HCT116 (cell line): ENCODE data around the gene MAPK1. TPM values are rescaled to one million over a fixed set of nuclear protein-coding genes. Genes with fewer than 3 reads are reported as not detected.
"Not testable (repeated sequence)": the region's sequence is repeated elsewhere in the genome, so short reads cannot be mapped to it uniquely, and the experiment has no call there.

Source experiments
- ATAC-seq: fragments of 200-7000 bp; cut with Tn5 transposase; 2 replicates; pipeline ENCODE4 v1.9.1; 2020; ENCODE audit warnings: mild to moderate bottlenecking, moderate library complexity
- BruUV-seq: library from RNA; stranded (reverse); fragments of 400-500 nt; replicated peaks from 2 replicates; lab custom pipeline; 2021; lab: Mats Ljungman, UMichigan
- CTCF ChIA-PET: fragments of 300-600 bp; sonication (Branson Sonifier 250); formaldehyde crosslinking; loops from one replicate; lab custom pipeline; 2021; ENCODE audit warnings: antibody characterized with exemption; lab: Charles Lee
- POLR2A ChIA-PET: fragments of 300-600, 350-600 bp; sonication (Branson Sonifier 250); formaldehyde crosslinking; loops from one replicate; lab custom pipeline; 2021; ENCODE audit warnings: antibody characterized with exemption; lab: Charles Lee
- RAD21 ChIA-PET, 2 experiments: fragments of 300-600 bp; sonication (Branson Sonifier 250); formaldehyde crosslinking; loops; one replicate each; lab custom pipeline; 2023; ENCODE audit warnings: low total read pairs in 2 of 2; ENCODE audit not compliant: uncharacterized antibody in 2 of 2, unreplicated experiment in 2 of 2, low non-redundant PET in 1 of 2; lab: Charles Lee
- DNase-seq: peaks from one replicate; pipeline ENCODE4 v3.0.0-alpha.2; 2010; ENCODE audit warnings: low read depth, low spot score
- H2AFZ ChIP-seq: fragments of 200-600 bp; shearing (Covaris generic), sonication (generic); 2 replicates; pipeline ENCODE4 v1.6.1; 2017; ENCODE audit warnings: low read depth, mixed run types, mixed read lengths, antibody characterized with exemption, low read length; ENCODE audit not compliant: poor library complexity, severe bottlenecking
- H3K27ac ChIP-seq: 2 replicates; pipeline ENCODE4 v1.5.1; 2012; ENCODE audit warnings: low read depth, low read length
- H3K27me3 ChIP-seq: fragments of 200-600 bp; sonication (generic); 2 replicates; pipeline ENCODE4 v1.6.1; 2016; ENCODE audit warnings: mixed run types, low read length, mixed read lengths; ENCODE audit not compliant: insufficient read depth
- H3K36me3 ChIP-seq, 2 experiments: fragments of 200-500 bp in 1 of 2; fragments of 200-600 bp in 1 of 2; sonication (Bioruptor generic) in 1 of 2; sonication (generic) in 1 of 2; 2 replicates each; pipeline versions ENCODE4 v1.5.1 to v1.6.1; 2014 to 2016; ENCODE audit warnings: low read length in 2 of 2, inconsistent platforms in 1 of 2, mixed read lengths in 1 of 2, mixed run types in 1 of 2; ENCODE audit not compliant: insufficient read depth in 2 of 2, control insufficient read depth in 1 of 2
- H3K4me1 ChIP-seq, 2 experiments: fragments of 200-600 bp in 1 of 2; sonication (generic) in 1 of 2; 2 replicates each; pipeline versions ENCODE4 v1.5.1 to v1.6.1; 2012 to 2017; ENCODE audit warnings: low read length in 2 of 2, inconsistent platforms in 1 of 2, mild to moderate bottlenecking in 1 of 2, mixed read lengths in 1 of 2, mixed run types in 1 of 2, moderate library complexity in 1 of 2; ENCODE audit not compliant: insufficient read depth in 2 of 2, control insufficient read depth in 1 of 2
- H3K4me2 ChIP-seq: fragments of 200-600 bp; sonication (generic); 2 replicates; pipeline ENCODE4 v1.6.1; 2017; ENCODE audit warnings: mixed run types, low read length, mixed read lengths
- H3K4me3 ChIP-seq, 2 experiments: fragments of 200-600 bp in 1 of 2; sonication (generic) in 1 of 2; replicated peaks in 1 of 2; 2 replicates each; pipeline ENCODE4 v1.5.1; 2011 to 2016; ENCODE audit warnings: low read length in 2 of 2, control low read depth in 1 of 2, low read depth in 1 of 2, mild to moderate bottlenecking in 1 of 2, mixed read lengths in 1 of 2, mixed run types in 1 of 2
- H3K79me2 ChIP-seq: fragments of 200-600 bp; sonication (generic); 2 replicates; pipeline ENCODE4 v1.6.1; 2017; ENCODE audit warnings: mild to moderate bottlenecking, mixed run types, low read length, moderate library complexity, mixed read lengths; ENCODE audit not compliant: insufficient read depth
- H3K9ac ChIP-seq: fragments of 200-600 bp; sonication (generic); 2 replicates; pipeline ENCODE4 v1.6.1; 2016; ENCODE audit warnings: low read length, mixed read lengths
- H3K9me2 ChIP-seq: fragments of 200-600 bp; sonication (generic), shearing (Covaris generic); 2 replicates; pipeline ENCODE4 v1.6.1; 2017; ENCODE audit warnings: mixed run types, mild to moderate bottlenecking, moderate library complexity; ENCODE audit not compliant: insufficient read depth
- H3K9me3 ChIP-seq, 2 experiments: fragments of 200-500 bp in 1 of 2; fragments of 200-600 bp in 1 of 2; sonication (Bioruptor generic) in 1 of 2; sonication (generic) in 1 of 2; 2 replicates each; pipeline ENCODE4 v1.6.1; 2014 to 2017; ENCODE audit warnings: low read length in 2 of 2, mixed read lengths in 2 of 2, inconsistent platforms in 1 of 2, low read depth in 1 of 2, mild to moderate bottlenecking in 1 of 2, mixed run types in 1 of 2, moderate library complexity in 1 of 2; ENCODE audit not compliant: control insufficient read depth in 1 of 2, insufficient read depth in 1 of 2
- H4K20me1 ChIP-seq: fragments of 200-600 bp; sonication (generic), shearing (Covaris generic); 2 replicates; pipeline ENCODE4 v1.6.1; 2017; ENCODE audit warnings: mixed run types, mild to moderate bottlenecking, moderate library complexity; ENCODE audit not compliant: insufficient read depth
- CBX3 ChIP-seq: IDR thresholded peaks from 2 replicates; pipeline ENCODE4 v1.6.1; 2012; ENCODE audit warnings: low read depth
- CTCF ChIP-seq, 3 experiments: fragments of 200-600 bp in 1 of 3; sonication (generic) in 1 of 3; IDR thresholded peaks in 2 of 3; conservative IDR thresholded peaks in 1 of 3; 2 replicates each; pipeline ENCODE4 v1.5.1; 2012 to 2017; ENCODE audit warnings: low read depth in 2 of 3, low read length in 2 of 3, antibody characterized with exemption in 1 of 3, borderline replicate concordance in 1 of 3, control low read depth in 1 of 3, mild to moderate bottlenecking in 1 of 3, mixed read lengths in 1 of 3, mixed run types in 1 of 3, moderate library complexity in 1 of 3; ENCODE audit not compliant: insufficient read depth in 1 of 3
- SIN3A ChIP-seq: IDR thresholded peaks from 2 replicates; pipeline ENCODE4 v1.6.1; 2012; ENCODE audit warnings: low read depth
- intact Hi-C: fragments of 100-400 bp; cut with micrococcal nuclease; formaldehyde crosslinking; loops from 2 replicates; pipeline ENCODE4 v1.10.0; 2022
- total RNA-seq: library from RNA; stranded (reverse); gene quantifications from one replicate; pipeline ENCODE4 v1.2.1, GENCODE V29; 2021; ENCODE audit not compliant: unreplicated experiment

MAPK1 gene
- total RNA-seq, 1 experiment from 2014 or later = 137 TPM

GRCh38 chr22:21796231-21796630 is 71.2 kb downstream of the MAPK1 start:
- ChIA-PET POLR2A (no interaction called here), RAD21 (no interaction called here), CTCF (no interaction called here)
- H3K4me3 ChIP-seq = no peak overlapping the region
- no peaks in the 10 kb centered on the region for H3K9me2 ChIP-seq
- H3K27me3 ChIP-seq = no peaks in the 10 kb centered on the region
- no TSS peak for BruUV-seq
- peaks cover 7 to 16% of the 10 kb centered on the region in 2 experiments for H3K36me3 ChIP-seq
- ATAC-seq (no peak), DNase-seq (no peak)
- H3K4me2 ChIP-seq = no peak overlapping the region
- H3K9me3 ChIP-seq = no peaks in the 10 kb centered on the region
- H3K79me2 ChIP-seq = peaks cover 3% of the 10 kb centered on the region; the same call in 1 of the 2 replicates
- no peak overlapping the region for H3K9ac ChIP-seq
- H3K27ac ChIP-seq = no peak overlapping the region
- intact Hi-C loops = no loop called here
- H4K20me1 ChIP-seq = no peaks in the 10 kb centered on the region
- TF ChIP-seq SIN3A (no peak), CBX3 (no peak), CTCF (IDR thresholded peaks at IDR 0.05 in 2 of 3, conservative IDR thresholded peaks at IDR 0.05 in 1 of 3; ENCODE audit: borderline replicate concordance in 1 of 3, insufficient read depth in 1 of 3, low read depth in 2 of 3, low read length in 2 of 3) (no peak)
- peaks cover 11 to 19% of the 10 kb centered on the region in 2 experiments for H3K4me1 ChIP-seq
- H2AFZ ChIP-seq = no peak overlapping the region

DNA sequence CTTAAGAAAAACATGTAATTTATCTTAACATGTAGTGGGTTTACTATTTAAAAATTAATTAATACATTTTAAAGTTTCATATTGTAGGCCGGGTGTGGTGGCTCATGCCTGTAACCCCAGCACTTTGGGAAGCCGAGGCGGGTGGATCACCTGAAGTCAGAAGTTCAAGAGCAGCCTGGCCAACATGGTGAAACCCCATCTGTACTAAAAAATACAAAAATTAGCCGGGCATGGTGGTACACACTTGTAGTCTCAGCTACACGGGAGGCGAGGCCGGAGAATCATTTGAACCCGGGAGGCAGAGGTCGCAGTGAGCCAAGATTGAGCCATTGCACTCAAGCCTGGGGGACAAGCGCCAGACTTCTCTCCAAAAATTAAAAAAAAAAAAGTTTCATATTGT is 73.7 kb downstream of the MAPK1 start:
- POLR2A ChIA-PET, H3K36me3 ChIP-seq, CTCF ChIA-PET: not testable (repeated sequence)

More for the DNA sequence above, 73.7 kb downstream of the MAPK1 start:
- H3K9ac ChIP-seq, intact Hi-C loops, H3K79me2 ChIP-seq, BruUV-seq, H3K27me3 ChIP-seq, H3K4me3 ChIP-seq, DNase-seq, ATAC-seq, RAD21 ChIA-PET, H3K4me2 ChIP-seq, H2AFZ ChIP-seq, H4K20me1 ChIP-seq, H3K27ac ChIP-seq, H3K9me2 ChIP-seq, H3K9me3 ChIP-seq: not testable (repeated sequence)
- peaks cover 11 to 20% of the 10 kb centered on the region in 2 experiments for H3K4me1 ChIP-seq
